ENCODE results near the gene FBRSL1.

The FBRSL1 gene

DNA sequence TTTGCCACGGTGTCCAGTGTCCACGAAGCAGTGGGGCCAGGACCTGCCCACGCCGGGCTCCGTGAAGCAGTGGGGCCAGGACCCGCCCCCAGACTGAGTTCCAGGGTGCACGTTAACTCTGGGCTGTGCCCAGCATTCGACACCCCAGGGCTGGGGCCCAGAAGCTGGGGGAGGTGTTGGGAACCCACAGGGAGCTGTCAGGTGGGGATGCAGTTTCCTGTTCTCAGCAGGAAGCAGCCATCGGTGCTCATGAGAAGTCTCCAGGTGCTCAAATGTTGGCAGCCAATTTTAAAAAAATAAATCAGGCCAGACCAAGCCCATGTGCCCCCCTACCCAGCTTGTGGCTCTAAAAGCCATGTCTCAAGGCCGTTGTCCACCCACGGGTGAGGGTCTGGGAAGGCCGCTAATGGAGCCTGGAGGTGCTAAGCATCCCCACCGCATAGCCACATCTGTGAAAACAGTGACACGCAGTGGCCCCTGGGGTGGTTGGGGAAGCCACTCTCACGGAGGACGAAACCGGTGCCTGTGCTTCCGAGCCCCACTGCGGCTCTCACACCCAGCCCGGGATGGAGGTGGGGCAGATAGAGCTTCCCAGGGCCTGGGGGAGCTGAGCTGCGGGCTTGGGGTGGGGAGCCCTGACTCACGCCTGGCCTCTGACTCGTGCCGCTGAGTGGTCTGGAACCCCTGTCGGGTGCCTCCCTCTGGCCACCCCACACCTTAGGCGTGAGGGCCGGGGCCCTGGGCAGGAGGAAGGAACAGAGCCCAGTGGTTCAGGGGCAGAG, 53.5 kb downstream of the FBRSL1 start:
- no peak for TF ChIP-seq CTCF (IDR thresholded peaks at IDR 0.05; ENCODE audit: insufficient read depth, low read length, poor library complexity, severe bottlenecking)
- no peak for DNase-seq (ENCODE audit: extremely low read depth, insufficient read length)
- H3K4me3 ChIP-seq (replicated peaks; ENCODE audit: low read depth, low read length): no peak overlapping the region
- H3K27me3 ChIP-seq (replicated peaks; ENCODE audit: control insufficient read depth, insufficient read depth, low read length): no peaks in the 10 kb centered on the region
- H3K36me3 ChIP-seq (ENCODE audit: control insufficient read depth, insufficient read depth, low read length): no peaks in the 10 kb centered on the region; the same call in 1 of the 2 replicates

- no peak for DNase-seq (ENCODE audit: extremely low read depth, insufficient read length)
- Histone ChIP-seq H3K4me3 (replicated peaks; ENCODE audit: low read depth, low read length) (no peak overlapping the region), H3K27me3 (replicated peaks; ENCODE audit: control insufficient read depth, insufficient read depth, low read length) (no peaks in the 10 kb centered on the region), H3K36me3 (ENCODE audit: control insufficient read depth, insufficient read depth, low read length) (no peaks in the 10 kb centered on the region; the same call in 1 of the 2 replicates)
- no peak for TF ChIP-seq CTCF (IDR thresholded peaks at IDR 0.05; ENCODE audit: insufficient read depth, low read length, poor library complexity, severe bottlenecking)
Measured at GRCh38 chr12:132544080-132544397, 54.1 kb downstream of the FBRSL1 start.

- Histone ChIP-seq H3K27me3 (replicated peaks; ENCODE audit: control insufficient read depth, insufficient read depth, low read length) (no peaks in the 10 kb centered on the region), H3K36me3 (ENCODE audit: control insufficient read depth, insufficient read depth, low read length) (no peaks in the 10 kb centered on the region; the same call in 1 of the 2 replicates), H3K4me3 (replicated peaks; ENCODE audit: low read depth, low read length) (no peak overlapping the region)
- no peak for DNase-seq (ENCODE audit: extremely low read depth, insufficient read length)
- no peak for TF ChIP-seq CTCF (IDR thresholded peaks at IDR 0.05; ENCODE audit: insufficient read depth, low read length, poor library complexity, severe bottlenecking)
Measured at GRCh38 chr12:132544498-132544897, 54.5 kb downstream of the FBRSL1 start.

- no peak for DNase-seq (ENCODE audit: extremely low read depth, insufficient read length)
- H3K4me3 ChIP-seq (replicated peaks; ENCODE audit: low read depth, low read length): no peak overlapping the region
- H3K27me3 ChIP-seq (replicated peaks; ENCODE audit: control insufficient read depth, insufficient read depth, low read length): no peaks in the 10 kb centered on the region
- no peaks in the 10 kb centered on the region; the same call in 1 of the 2 replicates for H3K36me3 ChIP-seq (ENCODE audit: control insufficient read depth, insufficient read depth, low read length)
- TF ChIP-seq CTCF (IDR thresholded peaks at IDR 0.05; ENCODE audit: insufficient read depth, low read length, poor library complexity, severe bottlenecking): no peak
Measured at GRCh38 chr12:132545164-132545953, 55.4 kb downstream of the FBRSL1 start.

DNA sequence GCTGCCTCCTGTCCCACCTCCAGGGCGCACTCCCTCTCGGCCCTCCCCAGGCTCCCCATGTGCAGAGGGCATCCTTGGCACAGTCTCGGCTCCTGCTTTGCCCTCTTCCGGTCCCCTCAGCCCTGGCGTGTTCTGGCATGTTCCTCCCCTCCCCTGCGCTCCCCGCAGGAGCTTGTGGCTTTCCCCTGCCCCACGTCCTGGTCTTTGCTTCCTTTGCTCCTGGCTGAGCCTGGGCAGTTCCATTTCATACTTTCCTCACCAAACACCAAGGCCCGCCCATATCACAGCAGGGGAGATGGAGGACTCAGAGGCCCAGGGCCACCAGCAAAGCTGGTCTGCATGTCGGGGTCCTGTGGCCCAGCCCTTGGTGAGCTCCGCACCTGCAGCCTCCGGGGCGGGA, 56.0 kb downstream of the FBRSL1 start:
- H3K36me3 ChIP-seq (ENCODE audit: control insufficient read depth, insufficient read depth, low read length): no peaks in the 10 kb centered on the region; the same call in 1 of the 2 replicates
- no peak overlapping the region for H3K4me3 ChIP-seq (replicated peaks; ENCODE audit: low read depth, low read length)
- DNase-seq (ENCODE audit: extremely low read depth, insufficient read length): no peak
- no peak for TF ChIP-seq CTCF (IDR thresholded peaks at IDR 0.05; ENCODE audit: insufficient read depth, low read length, poor library complexity, severe bottlenecking)
- H3K27me3 ChIP-seq (replicated peaks; ENCODE audit: control insufficient read depth, insufficient read depth, low read length): no peaks in the 10 kb centered on the region
